HS-27A (cell line): ENCODE data around the gene DAND5.
A peak's percentile ranks its signal among the peaks of the same experiment; 100 is the strongest.

Experiments
- DNase-seq: peaks from one replicate; pipeline ENCODE4 v3.0.0-alpha.2; 2012; ENCODE audit warnings: low read depth, missing footprints

Gene DAND5

DNA sequence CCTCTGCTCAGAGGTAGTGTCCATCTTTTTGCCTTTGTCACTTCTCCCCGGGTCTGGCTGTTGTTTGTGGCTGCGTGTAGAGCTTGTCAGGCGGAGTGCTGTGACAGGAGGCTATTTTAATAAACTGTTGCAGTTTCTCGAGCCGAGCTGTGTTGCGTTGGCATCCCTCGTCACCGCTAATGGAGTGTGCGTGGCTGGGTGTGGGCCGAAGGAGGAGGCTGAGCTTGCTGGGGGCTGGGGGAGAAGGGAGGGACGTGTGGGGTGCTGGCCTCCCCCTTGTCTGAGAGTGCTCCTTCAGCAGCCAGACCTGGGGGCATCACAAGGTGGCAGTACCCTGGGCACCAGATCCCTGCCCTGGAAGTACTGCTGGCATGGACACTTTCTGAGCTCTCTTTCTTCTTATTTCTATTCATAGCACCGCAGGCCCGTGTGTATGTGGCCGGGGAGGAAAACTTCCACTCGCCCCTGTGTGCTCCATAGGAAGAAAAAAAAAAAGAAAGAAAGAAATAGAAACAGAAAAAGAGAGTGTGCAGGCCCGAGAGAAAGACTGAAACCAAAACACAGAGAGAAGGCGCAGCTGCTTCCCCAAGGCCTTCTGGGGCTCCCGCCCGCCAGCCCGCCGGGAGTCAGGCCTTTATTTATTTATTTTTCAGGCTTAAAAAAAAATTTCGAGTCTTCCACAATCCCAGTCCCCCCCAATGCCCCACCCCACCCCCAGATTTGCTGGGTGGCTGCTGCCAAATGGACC is 52.9 kb downstream of the DAND5 start:
- no peak for DNase-seq

DNA sequence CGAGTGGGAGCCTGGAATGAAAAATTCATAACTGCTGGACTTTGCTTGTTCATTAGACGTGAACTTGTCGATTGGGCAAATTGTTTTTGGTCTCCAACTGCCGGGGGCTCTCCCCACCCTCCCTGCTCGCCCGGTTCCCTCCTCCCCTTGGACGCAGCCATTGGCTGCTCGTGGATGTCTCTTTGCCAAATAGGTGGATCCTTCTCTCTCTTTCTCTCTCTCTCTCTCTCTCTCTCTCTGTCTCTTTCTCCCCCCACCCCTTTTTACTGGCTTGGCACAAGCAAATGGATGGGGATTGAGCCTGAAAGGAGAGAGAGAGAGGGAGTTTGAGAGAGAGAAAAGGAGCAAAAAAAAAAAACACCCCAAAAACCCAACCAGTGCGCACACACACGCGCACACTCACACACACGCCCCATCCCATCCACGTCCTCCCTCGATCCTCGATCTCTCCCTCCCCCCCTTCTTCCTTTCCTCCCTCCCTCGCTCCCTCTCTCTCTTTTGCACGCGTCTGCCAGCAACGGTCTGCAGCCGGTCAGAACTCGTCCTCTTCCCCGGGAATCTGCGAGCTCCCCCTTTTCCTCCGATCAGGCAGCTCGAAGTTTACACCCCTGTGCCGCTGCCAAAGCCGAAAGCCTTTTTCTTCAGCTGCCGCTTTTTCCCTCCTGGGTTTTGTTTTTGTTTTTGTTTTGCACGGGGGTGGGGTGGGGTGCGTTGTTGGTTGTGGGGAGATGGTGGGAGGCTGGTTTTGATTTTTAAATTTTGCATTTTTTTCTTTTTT is 53.7 kb downstream of the DAND5 start:
- DNase-seq, result peak; percentile 77

DNA sequence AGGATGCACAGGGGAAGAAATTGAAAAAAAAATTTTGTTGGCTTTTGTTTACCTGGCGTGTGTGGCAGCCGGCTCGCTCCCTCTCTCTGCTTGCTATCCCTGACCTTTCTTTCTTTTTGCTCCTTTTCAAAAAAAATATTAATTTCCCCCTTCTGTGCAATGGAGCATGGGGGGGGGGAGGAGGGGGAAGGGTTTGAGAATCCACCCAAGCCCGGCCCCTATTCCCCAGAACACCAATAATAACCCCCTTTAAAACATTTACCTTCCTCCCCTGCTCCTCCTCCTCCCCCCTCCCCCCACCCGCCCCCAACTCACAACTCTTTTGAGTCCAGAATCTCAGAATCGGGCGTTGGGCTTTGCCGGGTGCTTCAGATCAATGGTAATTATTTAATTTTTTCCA is 54.3 kb downstream of the DAND5 start:
- no peak for DNase-seq
